HCT116 (cell line): ENCODE data around the gene LAGE3. TPM values are rescaled to one million over a fixed set of nuclear protein-coding genes. Genes with fewer than 3 reads are reported as not detected.

Experiments used
- ATAC-seq: fragments of 200-7000 bp; cut with Tn5 transposase; 2 replicates; pipeline ENCODE4 v1.9.1; 2020; ENCODE audit warnings: mild to moderate bottlenecking, moderate library complexity
- BruUV-seq: library from RNA; stranded (reverse); fragments of 400-500 nt; replicated peaks from 2 replicates; lab custom pipeline; 2021; lab: Mats Ljungman, UMichigan
- CTCF ChIA-PET: fragments of 300-600 bp; sonication (Branson Sonifier 250); formaldehyde crosslinking; loops from one replicate; lab custom pipeline; 2021; ENCODE audit warnings: antibody characterized with exemption; lab: Charles Lee
- POLR2A ChIA-PET: fragments of 300-600, 350-600 bp; sonication (Branson Sonifier 250); formaldehyde crosslinking; loops from one replicate; lab custom pipeline; 2021; ENCODE audit warnings: antibody characterized with exemption; lab: Charles Lee
- RAD21 ChIA-PET, 2 experiments: fragments of 300-600 bp; sonication (Branson Sonifier 250); formaldehyde crosslinking; loops; one replicate each; lab custom pipeline; 2023; ENCODE audit warnings: low total read pairs in 2 of 2; ENCODE audit not compliant: uncharacterized antibody in 2 of 2, unreplicated experiment in 2 of 2, low non-redundant PET in 1 of 2; lab: Charles Lee
- DNase-seq: peaks from one replicate; pipeline ENCODE4 v3.0.0-alpha.2; 2010; ENCODE audit warnings: low read depth, low spot score
- H2AFZ ChIP-seq: fragments of 200-600 bp; shearing (Covaris generic), sonication (generic); 2 replicates; pipeline ENCODE4 v1.6.1; 2017; ENCODE audit warnings: low read depth, mixed run types, mixed read lengths, antibody characterized with exemption, low read length; ENCODE audit not compliant: poor library complexity, severe bottlenecking
- H3K27ac ChIP-seq: 2 replicates; pipeline ENCODE4 v1.5.1; 2012; ENCODE audit warnings: low read depth, low read length
- H3K27me3 ChIP-seq: fragments of 200-600 bp; sonication (generic); 2 replicates; pipeline ENCODE4 v1.6.1; 2016; ENCODE audit warnings: mixed run types, low read length, mixed read lengths; ENCODE audit not compliant: insufficient read depth
- H3K36me3 ChIP-seq, 2 experiments: fragments of 200-500 bp in 1 of 2; fragments of 200-600 bp in 1 of 2; sonication (Bioruptor generic) in 1 of 2; sonication (generic) in 1 of 2; 2 replicates each; pipeline versions ENCODE4 v1.5.1 to v1.6.1; 2014 to 2016; ENCODE audit warnings: low read length in 2 of 2, inconsistent platforms in 1 of 2, mixed read lengths in 1 of 2, mixed run types in 1 of 2; ENCODE audit not compliant: insufficient read depth in 2 of 2, control insufficient read depth in 1 of 2
- H3K4me1 ChIP-seq, 2 experiments: fragments of 200-600 bp in 1 of 2; sonication (generic) in 1 of 2; 2 replicates each; pipeline versions ENCODE4 v1.5.1 to v1.6.1; 2012 to 2017; ENCODE audit warnings: low read length in 2 of 2, inconsistent platforms in 1 of 2, mild to moderate bottlenecking in 1 of 2, mixed read lengths in 1 of 2, mixed run types in 1 of 2, moderate library complexity in 1 of 2; ENCODE audit not compliant: insufficient read depth in 2 of 2, control insufficient read depth in 1 of 2
- H3K4me2 ChIP-seq: fragments of 200-600 bp; sonication (generic); 2 replicates; pipeline ENCODE4 v1.6.1; 2017; ENCODE audit warnings: mixed run types, low read length, mixed read lengths
- H3K4me3 ChIP-seq, 2 experiments: fragments of 200-600 bp in 1 of 2; sonication (generic) in 1 of 2; replicated peaks in 1 of 2; 2 replicates each; pipeline ENCODE4 v1.5.1; 2011 to 2016; ENCODE audit warnings: low read length in 2 of 2, control low read depth in 1 of 2, low read depth in 1 of 2, mild to moderate bottlenecking in 1 of 2, mixed read lengths in 1 of 2, mixed run types in 1 of 2
- H3K79me2 ChIP-seq: fragments of 200-600 bp; sonication (generic); 2 replicates; pipeline ENCODE4 v1.6.1; 2017; ENCODE audit warnings: mild to moderate bottlenecking, mixed run types, low read length, moderate library complexity, mixed read lengths; ENCODE audit not compliant: insufficient read depth
- H3K9ac ChIP-seq: fragments of 200-600 bp; sonication (generic); 2 replicates; pipeline ENCODE4 v1.6.1; 2016; ENCODE audit warnings: low read length, mixed read lengths
- H3K9me2 ChIP-seq: fragments of 200-600 bp; sonication (generic), shearing (Covaris generic); 2 replicates; pipeline ENCODE4 v1.6.1; 2017; ENCODE audit warnings: mixed run types, mild to moderate bottlenecking, moderate library complexity; ENCODE audit not compliant: insufficient read depth
- H3K9me3 ChIP-seq, 2 experiments: fragments of 200-500 bp in 1 of 2; fragments of 200-600 bp in 1 of 2; sonication (Bioruptor generic) in 1 of 2; sonication (generic) in 1 of 2; 2 replicates each; pipeline ENCODE4 v1.6.1; 2014 to 2017; ENCODE audit warnings: low read length in 2 of 2, mixed read lengths in 2 of 2, inconsistent platforms in 1 of 2, low read depth in 1 of 2, mild to moderate bottlenecking in 1 of 2, mixed run types in 1 of 2, moderate library complexity in 1 of 2; ENCODE audit not compliant: control insufficient read depth in 1 of 2, insufficient read depth in 1 of 2
- H4K20me1 ChIP-seq: fragments of 200-600 bp; sonication (generic), shearing (Covaris generic); 2 replicates; pipeline ENCODE4 v1.6.1; 2017; ENCODE audit warnings: mixed run types, mild to moderate bottlenecking, moderate library complexity; ENCODE audit not compliant: insufficient read depth
- CBX3 ChIP-seq: IDR thresholded peaks from 2 replicates; pipeline ENCODE4 v1.6.1; 2012; ENCODE audit warnings: low read depth
- CEBPB ChIP-seq: IDR thresholded peaks from 2 replicates; pipeline ENCODE4 v1.6.1; 2012; ENCODE audit warnings: low read depth
- EZH2phosphoT487 ChIP-seq: fragments of 200-600 bp; IDR thresholded peaks from 2 replicates; pipeline ENCODE4 v1.6.1; 2018; ENCODE audit warnings: antibody characterized with exemption, borderline replicate concordance
- MAX ChIP-seq: IDR thresholded peaks from 2 replicates; pipeline ENCODE4 v1.6.1; 2012
- POLR2A ChIP-seq: IDR thresholded peaks from 2 replicates; pipeline ENCODE4 v1.7.0; 2011; ENCODE audit warnings: borderline replicate concordance; ENCODE audit not compliant: insufficient read depth, insufficient read length; ENCODE audit errors: extremely low read depth
- RAD21 ChIP-seq: IDR thresholded peaks from 2 replicates; pipeline ENCODE4 v1.6.1; 2012; ENCODE audit warnings: low read depth, mild to moderate bottlenecking
- SIN3A ChIP-seq: IDR thresholded peaks from 2 replicates; pipeline ENCODE4 v1.6.1; 2012; ENCODE audit warnings: low read depth
- SP1 ChIP-seq: IDR thresholded peaks from 2 replicates; pipeline ENCODE4 v1.6.1; 2012; ENCODE audit warnings: low read depth
- ZBTB33 ChIP-seq: IDR thresholded peaks from 2 replicates; pipeline ENCODE4 v1.6.1; 2011; ENCODE audit warnings: mild to moderate bottlenecking, low read length, moderate library complexity; ENCODE audit not compliant: insufficient replicate concordance; ENCODE audit errors: extremely low read depth
- intact Hi-C: fragments of 100-400 bp; cut with micrococcal nuclease; formaldehyde crosslinking; loops from 2 replicates; pipeline ENCODE4 v1.10.0; 2022
- total RNA-seq: library from RNA; stranded (reverse); gene quantifications from one replicate; pipeline ENCODE4 v1.2.1, GENCODE V29; 2021; ENCODE audit not compliant: unreplicated experiment

LAGE3 gene
- total RNA-seq, 1 experiment from 2014 or later = 42.8 TPM

- H3K9me3 ChIP-seq = no peaks in the 10 kb centered on the region
- no peak overlapping the region for H3K4me2 ChIP-seq
- no peaks in the 10 kb centered on the region for H4K20me1 ChIP-seq
- H3K9ac ChIP-seq = no peak overlapping the region
- no peak overlapping the region for H2AFZ ChIP-seq
- no peaks in the 10 kb centered on the region for H3K79me2 ChIP-seq
- H3K27me3 ChIP-seq = no peaks in the 10 kb centered on the region
- H3K4me3 ChIP-seq = no peak overlapping the region
- BruUV-seq = no TSS peak
- no peaks in the 10 kb centered on the region for H3K4me1 ChIP-seq
- ChIA-PET POLR2A (no interaction called here), RAD21 (no interaction called here)
- no peak for DNase-seq
- intact Hi-C loops = no loop called here
- peaks cover 0 to 2% of the 10 kb centered on the region in 2 experiments; a peak in 1 of 4 replicates for H3K36me3 ChIP-seq
- TF ChIP-seq SP1 (no peak), POLR2A (no peak), SIN3A (no peak), ZBTB33 (no peak), MAX (no peak), CEBPB (no peak), CBX3 (no peak), EZH2phosphoT487 (no peak), RAD21 (no peak)
- TF ChIP-seq, all 23 proteins: peak for 0
- Histone ChIP-seq H3K9me2 (no peaks in the 10 kb centered on the region), H3K27ac (no peak overlapping the region)
- no peak for ATAC-seq
- CTCF ChIA-PET = no interaction called here
Measured at GRCh38 chrX:154470914-154471568, 8.0 kb downstream of the LAGE3 start.
